Measurements from ENCODE around the gene NLRP14. TPM values are rescaled to one million over a fixed set of nuclear protein-coding genes. Genes with fewer than 3 reads are reported as not detected.

Gene NLRP14
- total RNA-seq, 1 donor from 2014 or later, result not detected

DNA sequence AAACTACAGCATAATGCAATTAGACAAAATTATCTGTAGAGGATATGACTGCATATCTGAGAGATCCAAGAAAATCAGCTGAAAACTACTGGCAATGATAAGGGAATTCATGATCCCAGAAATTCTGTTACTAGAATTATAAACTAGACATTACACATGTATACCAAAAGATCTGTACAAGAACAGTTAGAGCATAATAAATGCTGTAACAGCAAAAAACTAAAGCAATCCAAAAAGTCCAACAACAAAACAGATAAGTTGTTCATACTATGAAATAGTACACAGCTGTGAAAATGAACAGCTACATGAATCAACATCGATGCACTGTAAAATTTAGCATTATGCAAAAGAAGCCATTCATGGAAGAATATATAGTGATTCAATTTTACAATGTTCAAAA, 6.2 kb upstream of the NLRP14 start:
- H3K4me1 Mint-ChIP-seq (ENCODE audit: low read depth, unreplicated experiment), result no peaks in the 10 kb centered on the region
- no peak overlapping the region for H3K4me3 Mint-ChIP-seq (ENCODE audit: unreplicated experiment)
- no peak overlapping the region for H3K27ac Mint-ChIP-seq (ENCODE audit: unreplicated experiment)
- no peak for DNase-seq
- TF ChIP-seq, protein P1, sequence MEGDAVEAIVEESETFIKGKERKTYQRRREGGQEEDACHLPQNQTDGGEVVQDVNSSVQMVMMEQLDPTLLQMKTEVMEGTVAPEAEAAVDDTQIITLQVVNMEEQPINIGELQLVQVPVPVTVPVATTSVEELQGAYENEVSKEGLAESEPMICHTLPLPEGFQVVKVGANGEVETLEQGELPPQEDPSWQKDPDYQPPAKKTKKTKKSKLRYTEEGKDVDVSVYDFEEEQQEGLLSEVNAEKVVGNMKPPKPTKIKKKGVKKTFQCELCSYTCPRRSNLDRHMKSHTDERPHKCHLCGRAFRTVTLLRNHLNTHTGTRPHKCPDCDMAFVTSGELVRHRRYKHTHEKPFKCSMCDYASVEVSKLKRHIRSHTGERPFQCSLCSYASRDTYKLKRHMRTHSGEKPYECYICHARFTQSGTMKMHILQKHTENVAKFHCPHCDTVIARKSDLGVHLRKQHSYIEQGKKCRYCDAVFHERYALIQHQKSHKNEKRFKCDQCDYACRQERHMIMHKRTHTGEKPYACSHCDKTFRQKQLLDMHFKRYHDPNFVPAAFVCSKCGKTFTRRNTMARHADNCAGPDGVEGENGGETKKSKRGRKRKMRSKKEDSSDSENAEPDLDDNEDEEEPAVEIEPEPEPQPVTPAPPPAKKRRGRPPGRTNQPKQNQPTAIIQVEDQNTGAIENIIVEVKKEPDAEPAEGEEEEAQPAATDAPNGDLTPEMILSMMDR (IDR thresholded peaks at IDR 0.05; ENCODE audit: partially characterized antibody, unreplicated experiment), result no peak
- no peaks in the 10 kb centered on the region for H3K36me3 Mint-ChIP-seq (ENCODE audit: unreplicated experiment)
- H3K9me3 Mint-ChIP-seq (ENCODE audit: unreplicated experiment), result no peaks in the 10 kb centered on the region
- H3K27me3 Mint-ChIP-seq (ENCODE audit: unreplicated experiment), result no peaks in the 10 kb centered on the region

DNA sequence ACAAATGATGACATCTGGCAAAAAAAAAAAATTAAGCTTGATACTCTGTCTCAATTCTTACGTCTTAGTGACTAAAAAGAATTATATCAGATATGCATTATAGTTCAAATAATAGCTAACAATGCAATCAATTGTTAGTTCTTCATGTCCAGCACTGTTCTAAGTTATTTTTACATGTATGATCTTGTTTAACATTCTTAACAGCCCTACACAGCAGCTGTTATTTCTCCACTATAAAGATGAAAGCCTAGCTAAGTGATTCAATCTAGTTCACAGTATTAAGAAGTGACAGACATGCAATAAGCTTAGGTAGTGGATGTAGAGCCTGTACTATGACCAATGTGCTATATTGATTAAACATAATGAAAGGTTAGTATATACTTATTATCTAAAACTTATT, 4.3 kb upstream of the NLRP14 start:
- TF ChIP-seq, protein P1 (IDR thresholded peaks at IDR 0.05; ENCODE audit: partially characterized antibody, unreplicated experiment), result no peak
- Mint-ChIP-seq H3K4me3 (ENCODE audit: unreplicated experiment) (no peak overlapping the region), H3K9me3 (ENCODE audit: unreplicated experiment) (no peaks in the 10 kb centered on the region), H3K27ac (ENCODE audit: unreplicated experiment) (no peak overlapping the region), H3K4me1 (ENCODE audit: low read depth, unreplicated experiment) (peaks cover 2% of the 10 kb centered on the region), H3K27me3 (ENCODE audit: unreplicated experiment) (no peaks in the 10 kb centered on the region), H3K36me3 (ENCODE audit: unreplicated experiment) (no peaks in the 10 kb centered on the region)
- no peak for DNase-seq

DNA sequence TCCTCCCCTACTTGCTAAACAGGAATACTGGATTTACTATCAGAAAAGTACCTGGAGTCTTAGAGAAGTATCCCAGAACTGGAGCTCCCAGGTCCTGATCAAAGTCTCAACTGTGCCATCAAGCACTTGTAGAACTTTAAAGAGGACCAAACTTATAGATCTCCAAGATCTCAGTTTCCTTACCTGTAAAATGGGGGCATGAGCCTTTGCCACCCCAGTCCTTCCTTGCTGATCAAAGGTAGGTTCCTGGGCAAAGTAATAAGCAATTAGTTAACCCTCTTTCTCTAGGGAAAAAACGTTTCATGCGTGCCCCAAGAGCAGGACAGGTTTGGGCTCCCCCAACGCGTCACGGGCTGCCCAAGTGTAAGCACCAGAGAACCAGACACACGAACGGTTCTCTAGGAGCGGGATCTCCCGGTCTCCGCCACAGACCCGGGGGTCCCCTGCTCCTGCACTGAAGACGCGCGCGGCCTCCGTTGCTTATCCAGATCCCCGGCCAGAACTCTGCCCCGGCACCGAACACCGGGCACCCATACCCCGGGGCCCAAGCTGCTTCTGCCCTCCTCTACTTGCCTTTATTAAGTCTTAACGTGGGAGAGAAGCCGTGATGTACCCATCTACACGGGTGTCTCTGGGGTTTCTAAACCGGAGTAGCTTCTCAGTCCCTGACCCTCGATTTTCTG, 638 bp upstream of the NLRP14 start:
- H3K9me3 Mint-ChIP-seq (ENCODE audit: unreplicated experiment), result no peaks in the 10 kb centered on the region
- TF ChIP-seq, protein P1 (IDR thresholded peaks at IDR 0.05; ENCODE audit: partially characterized antibody, unreplicated experiment), result no peak
- DNase-seq, result peak; percentile 39
- H3K36me3 Mint-ChIP-seq (ENCODE audit: unreplicated experiment), result no peaks in the 10 kb centered on the region
- H3K27ac Mint-ChIP-seq (ENCODE audit: unreplicated experiment), result peak overlapping the region; percentile 87
- peaks cover 2% of the 10 kb centered on the region for H3K4me1 Mint-ChIP-seq (ENCODE audit: low read depth, unreplicated experiment)
- H3K4me3 Mint-ChIP-seq (ENCODE audit: unreplicated experiment), result peak overlapping the region; percentile 100
- no peaks in the 10 kb centered on the region for H3K27me3 Mint-ChIP-seq (ENCODE audit: unreplicated experiment)

DNA sequence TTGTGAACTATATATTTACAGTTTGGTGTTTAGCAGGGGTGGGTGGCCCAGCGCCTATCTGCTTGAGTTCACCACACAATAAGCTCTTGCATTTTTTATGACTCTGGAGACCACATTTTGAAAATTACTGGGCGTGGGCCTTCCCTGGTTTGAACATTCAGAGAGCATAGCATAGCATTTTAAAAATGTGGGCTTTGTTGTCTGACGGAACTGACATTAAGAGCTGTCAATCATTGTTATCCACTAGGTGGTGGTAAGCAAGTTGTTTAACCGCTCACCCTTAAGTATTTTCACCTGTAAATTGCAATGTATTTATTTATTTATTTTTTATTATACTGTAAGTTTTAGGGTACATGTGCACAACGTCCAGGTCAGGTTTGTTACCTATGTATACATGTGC, 1.0 kb downstream of the NLRP14 start:
- H3K27ac Mint-ChIP-seq (ENCODE audit: unreplicated experiment), result no peak overlapping the region
- no peaks in the 10 kb centered on the region for H3K27me3 Mint-ChIP-seq (ENCODE audit: unreplicated experiment)
- H3K36me3 Mint-ChIP-seq (ENCODE audit: unreplicated experiment), result no peaks in the 10 kb centered on the region
- no peaks in the 10 kb centered on the region for H3K9me3 Mint-ChIP-seq (ENCODE audit: unreplicated experiment)
- TF ChIP-seq, protein P1 (IDR thresholded peaks at IDR 0.05; ENCODE audit: partially characterized antibody, unreplicated experiment), result no peak
- H3K4me1 Mint-ChIP-seq (ENCODE audit: low read depth, unreplicated experiment), result peaks cover 2% of the 10 kb centered on the region
- no peak overlapping the region for H3K4me3 Mint-ChIP-seq (ENCODE audit: unreplicated experiment)
- no peak for DNase-seq

DNA sequence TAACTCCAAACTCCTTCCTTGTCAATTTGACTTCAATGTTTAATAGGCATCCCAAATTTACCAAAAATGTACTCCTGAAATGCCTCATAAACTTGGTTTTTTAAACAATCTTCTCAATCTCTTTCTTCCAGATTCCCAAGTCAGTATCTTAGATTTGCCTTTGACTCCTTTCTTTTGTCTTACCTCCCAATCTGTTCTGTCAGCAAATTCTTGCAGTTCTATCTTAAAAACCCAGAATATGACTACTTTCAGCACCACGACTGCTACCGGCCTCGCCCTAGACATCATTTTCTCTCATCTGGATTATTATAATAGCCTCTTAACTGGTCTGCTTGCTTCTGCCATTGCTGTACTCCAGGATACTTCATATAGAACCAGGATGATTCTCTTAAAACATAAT, 7.9 kb downstream of the NLRP14 start:
- no peaks in the 10 kb centered on the region for H3K4me1 Mint-ChIP-seq (ENCODE audit: low read depth, unreplicated experiment)
- H3K36me3 Mint-ChIP-seq (ENCODE audit: unreplicated experiment), result no peaks in the 10 kb centered on the region
- no peak overlapping the region for H3K4me3 Mint-ChIP-seq (ENCODE audit: unreplicated experiment)
- no peak overlapping the region for H3K27ac Mint-ChIP-seq (ENCODE audit: unreplicated experiment)
- H3K9me3 Mint-ChIP-seq (ENCODE audit: unreplicated experiment), result no peaks in the 10 kb centered on the region
- H3K27me3 Mint-ChIP-seq (ENCODE audit: unreplicated experiment), result no peaks in the 10 kb centered on the region
- TF ChIP-seq, protein P1 (IDR thresholded peaks at IDR 0.05; ENCODE audit: partially characterized antibody, unreplicated experiment), result no peak
- DNase-seq, result no peak

Data from glutamatergic neuron (in vitro differentiated cells).